ENCODE data around the gene FRMD4A.
"Not testable (repeated sequence)": the region's sequence is repeated elsewhere in the genome, so short reads cannot be mapped to it uniquely, and the experiment has no call there.

The FRMD4A gene

DNA sequence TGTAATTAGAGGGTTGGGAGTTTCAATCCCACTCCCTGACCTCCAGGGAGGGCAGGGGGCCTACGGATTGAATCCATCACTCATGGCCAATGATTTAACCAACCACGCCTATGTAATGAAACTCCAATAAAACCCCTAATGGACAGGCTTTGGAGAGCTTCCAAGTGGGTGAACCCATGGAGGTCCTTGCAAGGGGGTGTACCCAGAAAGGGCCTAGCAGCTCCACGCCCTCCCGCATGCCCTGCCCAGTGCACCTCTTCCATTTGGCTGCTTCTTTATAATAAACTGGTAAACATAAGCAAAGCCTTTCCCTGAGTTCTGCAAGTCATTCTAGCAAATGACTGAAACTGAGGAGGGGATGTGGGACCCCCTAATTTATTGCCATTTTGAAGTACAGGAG is 280.1 kb downstream of the FRMD4A start:
- DNase-seq: no peak

DNA sequence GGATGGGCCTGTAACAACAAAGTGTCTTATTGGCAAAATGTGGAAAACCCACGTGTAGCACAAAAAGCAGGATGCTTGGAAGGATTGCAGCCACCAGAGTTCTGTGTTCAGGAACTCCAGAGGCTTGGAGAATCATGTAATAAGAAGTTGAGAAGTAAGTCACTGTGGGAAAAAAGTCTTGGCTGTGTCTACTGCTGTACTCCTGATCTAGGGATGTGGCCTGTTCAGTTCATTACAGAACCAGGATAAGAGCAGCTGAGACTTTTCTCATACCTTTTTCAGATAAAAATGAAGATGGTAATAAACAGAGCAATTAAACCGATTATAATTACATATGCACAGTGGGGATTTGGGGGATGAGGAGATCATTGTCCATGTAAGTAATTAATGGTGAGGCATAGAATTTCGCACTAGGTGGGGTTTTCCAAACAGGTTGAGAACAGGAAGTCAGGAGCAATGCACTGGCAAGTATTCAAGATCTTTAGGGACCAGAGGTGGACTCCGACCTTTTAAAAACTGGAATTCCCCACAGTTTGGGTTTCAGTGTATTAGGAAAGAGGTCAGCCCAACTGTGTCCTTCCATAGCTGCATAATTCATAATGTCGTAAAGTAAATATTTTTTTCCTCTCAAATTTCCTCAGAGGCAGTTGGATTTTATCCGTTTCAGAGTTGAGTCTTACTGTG is 281.7 kb downstream of the FRMD4A start:
- no peak for DNase-seq

GRCh38 chr10:14047431-14047830 is 283.3 kb downstream of the FRMD4A start:
- no peak for DNase-seq

DNA sequence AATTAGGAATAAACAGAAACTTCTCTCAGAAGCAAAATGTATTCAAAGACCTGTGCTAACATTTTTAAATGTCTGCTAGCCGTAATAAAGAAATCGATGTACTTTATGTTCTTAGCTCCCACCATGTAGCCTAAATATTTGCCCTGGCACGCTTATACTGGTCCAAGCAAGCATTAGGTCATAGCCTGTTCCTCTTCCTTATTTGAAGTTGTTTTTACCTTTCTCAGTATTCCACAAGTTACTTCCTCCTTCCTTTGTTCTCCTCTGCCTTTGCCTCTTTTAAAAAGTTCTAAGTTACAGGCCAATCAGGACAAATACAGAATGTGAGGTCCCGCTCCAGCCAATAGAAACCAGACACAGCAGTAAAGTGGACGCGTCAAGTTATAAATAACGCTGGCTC is 288.7 kb downstream of the FRMD4A start:
- DNase-seq: not testable (repeated sequence)

DNA sequence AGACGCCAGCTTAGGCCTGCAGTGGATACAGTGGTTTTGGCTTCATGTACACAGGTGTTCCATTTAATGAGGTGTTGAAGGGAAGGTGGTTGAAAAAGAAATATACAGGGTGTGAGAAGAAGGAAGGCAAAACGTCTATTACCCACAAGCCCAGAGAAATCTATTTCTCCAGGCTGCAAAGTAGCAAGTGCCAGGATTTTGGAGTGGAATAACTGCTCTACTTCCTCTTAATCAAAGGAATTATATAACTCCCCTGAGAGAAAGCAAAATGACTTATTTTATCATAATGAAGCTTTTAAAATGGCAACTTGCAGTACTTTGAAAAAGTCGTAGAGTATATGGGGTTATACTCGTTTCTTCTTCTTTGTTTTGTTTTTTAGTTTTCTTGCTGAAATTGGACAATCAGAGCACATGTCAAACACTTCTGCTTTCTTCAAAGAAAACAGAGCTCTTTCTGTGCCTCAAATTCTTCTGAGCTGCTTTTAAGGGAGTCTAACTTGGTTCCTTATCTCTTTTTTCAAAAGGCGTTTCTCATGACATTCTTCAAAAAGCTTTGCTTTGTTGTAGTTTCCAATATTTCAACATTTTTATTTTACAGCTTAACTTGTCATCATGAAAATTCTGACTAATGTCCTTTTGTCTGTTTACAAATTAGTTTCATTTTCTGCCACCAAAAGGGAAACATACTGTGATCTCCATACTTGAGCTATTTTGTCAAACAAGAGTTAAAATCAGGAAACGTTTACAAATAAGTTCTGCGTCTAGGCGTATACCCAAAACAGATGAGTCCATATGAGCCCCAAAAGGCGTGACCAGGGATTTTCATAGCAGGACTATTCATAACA is 289.7 kb downstream of the FRMD4A start:
- no peak for DNase-seq

- no peak for DNase-seq
These were observed 290.6 kb downstream of the FRMD4A start for GRCh38 chr10:14039968-14040668.

- no peak for DNase-seq
These were observed 294.5 kb downstream of the FRMD4A start for GRCh38 chr10:14036233-14036632.

- DNase-seq: no peak
These were observed 295.2 kb downstream of the FRMD4A start for GRCh38 chr10:14035506-14035905.

GRCh38 chr10:14032406-14032998 is 298.2 kb downstream of the FRMD4A start:
- no peak for DNase-seq

DNA sequence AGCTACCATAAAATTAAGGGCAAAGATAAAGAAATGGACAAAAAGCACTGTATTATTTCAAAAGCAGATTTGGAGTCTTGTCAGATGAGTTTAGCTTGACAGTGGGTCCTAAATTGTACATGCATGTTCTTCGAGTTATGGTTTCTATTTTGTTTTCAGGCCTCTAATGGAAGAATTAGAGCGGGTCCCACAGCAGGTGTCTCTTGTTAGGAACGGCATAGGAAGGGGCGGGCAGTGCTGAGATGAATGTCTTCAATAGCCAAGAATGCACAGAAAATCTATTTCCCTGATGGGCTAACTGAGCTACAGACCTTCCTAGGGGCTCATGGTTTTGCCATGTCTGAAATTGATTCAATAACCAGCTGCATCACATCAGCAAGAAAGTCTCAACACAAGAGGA is 304.4 kb downstream of the FRMD4A start:
- DNase-seq: no peak

- no peak for DNase-seq
These were observed 305.2 kb downstream of the FRMD4A start for GRCh38 chr10:14025283-14026189.

GRCh38 chr10:14024329-14025202 is 306.2 kb downstream of the FRMD4A start:
- no peak for DNase-seq

- DNase-seq: no peak
These were observed 306.9 kb downstream of the FRMD4A start for GRCh38 chr10:14023673-14024328.

DNA sequence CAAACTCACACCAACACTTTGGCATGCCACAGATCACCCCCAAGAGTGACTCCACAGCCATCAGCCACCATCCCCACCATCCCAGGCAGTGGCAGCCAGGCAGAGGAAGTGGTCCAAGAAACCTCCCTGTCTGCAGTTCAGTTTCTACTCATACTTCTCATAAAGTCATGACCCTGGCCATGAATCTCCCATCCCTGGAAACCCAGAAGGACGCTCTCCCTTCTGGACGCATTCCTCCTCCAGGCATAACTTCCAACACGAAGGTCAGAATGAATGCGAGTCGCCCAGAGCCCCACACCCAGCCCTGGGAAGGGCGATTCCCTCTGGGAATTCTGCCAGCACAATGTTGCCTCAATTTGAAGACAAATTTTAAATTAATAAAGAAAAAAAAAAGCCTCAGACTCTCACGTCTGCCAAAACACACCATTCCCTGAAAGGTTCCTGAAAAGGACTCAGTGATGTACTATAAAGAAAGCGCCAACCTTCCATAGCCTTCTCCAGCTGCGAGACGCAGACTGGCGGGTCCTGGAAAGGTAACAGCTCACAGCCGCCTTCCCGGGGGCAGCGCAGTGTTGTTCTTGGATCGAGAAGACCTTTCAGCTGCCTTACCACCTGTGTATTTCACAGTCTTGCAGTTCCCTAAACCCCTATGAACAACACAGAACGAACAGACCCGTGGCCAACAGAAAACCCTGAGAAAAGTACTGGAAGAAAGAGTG is 307.6 kb downstream of the FRMD4A start:
- DNase-seq: no peak

DNA sequence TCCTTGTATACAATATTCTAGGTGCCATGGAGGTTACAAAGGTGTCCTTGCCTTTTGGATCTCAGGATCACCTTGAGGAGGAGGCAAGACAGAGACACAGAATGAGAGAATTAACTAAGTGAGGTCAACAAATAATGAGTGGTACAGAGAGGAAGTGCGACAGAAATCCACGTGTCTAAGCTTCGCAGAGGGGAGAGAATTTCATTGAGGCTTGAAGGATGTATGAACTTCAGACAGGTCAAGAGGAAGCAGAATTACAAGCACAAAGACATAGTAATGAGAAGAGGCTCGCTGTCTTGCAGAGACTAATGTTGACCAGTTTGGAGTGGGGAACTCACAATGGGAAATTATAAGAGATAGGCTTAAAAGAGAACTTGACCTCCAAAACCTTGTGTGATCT is 308.7 kb downstream of the FRMD4A start:
- no peak for DNase-seq

DNA sequence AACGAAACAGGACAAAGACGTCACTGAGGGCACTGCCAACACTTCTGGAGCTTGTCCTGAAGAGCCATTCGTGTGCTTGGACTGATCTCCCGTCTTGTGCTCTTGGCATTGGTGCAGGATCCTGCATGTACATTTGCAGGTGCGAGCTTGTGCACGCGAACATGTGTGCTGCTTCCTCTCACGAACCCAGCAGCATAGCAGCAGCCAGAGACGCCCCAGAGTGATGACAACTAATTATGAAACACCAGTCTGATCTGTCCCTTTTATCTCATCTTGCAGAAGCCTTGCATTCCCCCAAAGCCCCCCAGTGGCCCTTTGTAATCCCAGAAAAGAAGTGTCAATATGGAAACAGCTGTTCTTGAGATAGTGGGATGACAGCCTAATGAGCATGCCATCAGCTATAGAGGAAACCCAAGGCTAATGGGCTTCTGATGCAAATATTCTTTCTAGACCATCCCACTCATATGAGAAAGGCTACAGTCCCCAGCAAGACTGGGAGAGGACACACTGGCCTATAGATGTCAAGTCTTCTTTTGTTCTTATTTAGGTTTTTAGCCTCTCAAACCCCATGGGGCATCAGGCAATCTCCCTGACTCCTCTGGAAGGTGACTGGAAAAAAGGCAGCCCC is 310.6 kb downstream of the FRMD4A start:
- DNase-seq: no peak

GRCh38 chr10:14017467-14017866 is 313.3 kb downstream of the FRMD4A start:
- no peak for DNase-seq

- DNase-seq: no peak
These were observed 313.8 kb downstream of the FRMD4A start for GRCh38 chr10:14016931-14017333.

GRCh38 chr10:14016011-14016536 is 314.6 kb downstream of the FRMD4A start:
- DNase-seq: no peak
